ENCODE results near the gene AKAP9.

- TF ChIP-seq, protein P1, sequence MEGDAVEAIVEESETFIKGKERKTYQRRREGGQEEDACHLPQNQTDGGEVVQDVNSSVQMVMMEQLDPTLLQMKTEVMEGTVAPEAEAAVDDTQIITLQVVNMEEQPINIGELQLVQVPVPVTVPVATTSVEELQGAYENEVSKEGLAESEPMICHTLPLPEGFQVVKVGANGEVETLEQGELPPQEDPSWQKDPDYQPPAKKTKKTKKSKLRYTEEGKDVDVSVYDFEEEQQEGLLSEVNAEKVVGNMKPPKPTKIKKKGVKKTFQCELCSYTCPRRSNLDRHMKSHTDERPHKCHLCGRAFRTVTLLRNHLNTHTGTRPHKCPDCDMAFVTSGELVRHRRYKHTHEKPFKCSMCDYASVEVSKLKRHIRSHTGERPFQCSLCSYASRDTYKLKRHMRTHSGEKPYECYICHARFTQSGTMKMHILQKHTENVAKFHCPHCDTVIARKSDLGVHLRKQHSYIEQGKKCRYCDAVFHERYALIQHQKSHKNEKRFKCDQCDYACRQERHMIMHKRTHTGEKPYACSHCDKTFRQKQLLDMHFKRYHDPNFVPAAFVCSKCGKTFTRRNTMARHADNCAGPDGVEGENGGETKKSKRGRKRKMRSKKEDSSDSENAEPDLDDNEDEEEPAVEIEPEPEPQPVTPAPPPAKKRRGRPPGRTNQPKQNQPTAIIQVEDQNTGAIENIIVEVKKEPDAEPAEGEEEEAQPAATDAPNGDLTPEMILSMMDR (IDR thresholded peaks at IDR 0.05; ENCODE audit: insufficient read depth, low read length, poor library complexity, severe bottlenecking): no peak
- no peak for TF ChIP-seq EZH2phosphoT487 (conservative IDR thresholded peaks at IDR 0.05; ENCODE audit: low read length)
These were observed 30.5 kb upstream of the AKAP9 start for GRCh38 chr7:91910171-91910570.
